ENCODE results near the gene PON2.
"Not testable (repeated sequence)": the region's sequence is repeated elsewhere in the genome, so short reads cannot be mapped to it uniquely, and the experiment has no call there.

PON2 gene

DNA sequence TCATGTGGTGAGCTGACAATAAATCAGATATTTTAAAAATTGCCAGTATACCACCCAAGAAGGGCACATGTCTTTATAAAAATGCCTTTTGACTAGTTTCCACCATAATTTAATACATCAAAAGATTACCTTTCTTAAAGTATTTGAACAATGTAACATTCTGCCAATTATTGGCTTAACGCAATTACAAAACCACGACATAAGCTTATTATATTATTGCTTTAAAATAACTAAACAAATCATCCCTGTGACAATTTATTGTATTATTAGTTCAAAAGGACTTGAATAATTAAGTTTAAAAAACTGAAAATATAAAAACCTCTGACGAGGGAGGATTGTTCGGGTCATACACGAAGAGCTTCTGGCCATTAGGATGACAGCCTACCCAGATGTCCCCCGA is 29.0 kb downstream of the PON2 start:
- no peak overlapping the region for H3K4me3 Mint-ChIP-seq
- peaks cover 42% of the 10 kb centered on the region for H3K36me3 Mint-ChIP-seq (ENCODE audit: low read depth)
- H3K9me3 Mint-ChIP-seq: no peaks in the 10 kb centered on the region
- H3K27ac Mint-ChIP-seq: no peak overlapping the region
- H3K4me1 Mint-ChIP-seq (ENCODE audit: low read depth): no peaks in the 10 kb centered on the region
- intact Hi-C loops (cut with micrococcal nuclease): no loop called here
- H3K27me3 Mint-ChIP-seq: no peaks in the 10 kb centered on the region

DNA sequence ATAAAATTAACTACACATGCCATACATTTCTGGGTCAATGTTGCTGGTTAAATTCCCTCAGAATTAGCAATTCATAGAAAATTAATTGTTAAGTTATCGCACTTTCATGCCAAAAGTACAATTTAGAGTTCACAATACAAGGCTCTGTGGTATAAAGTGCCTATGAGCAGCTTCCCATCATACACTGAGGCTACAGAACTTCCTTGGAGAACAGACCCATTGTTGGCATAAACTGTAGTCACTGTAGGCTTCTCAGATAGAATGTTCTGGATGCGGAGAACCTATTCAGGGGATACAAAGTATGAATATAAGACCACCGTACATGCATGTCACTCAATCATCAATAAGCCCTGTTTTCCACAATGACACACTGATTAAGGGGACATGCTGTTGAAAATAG is 29.6 kb downstream of the PON2 start:
- intact Hi-C loops (cut with micrococcal nuclease): no loop called here
- Mint-ChIP-seq H3K4me1 (ENCODE audit: low read depth) (no peaks in the 10 kb centered on the region), H3K36me3 (ENCODE audit: low read depth) (peaks cover 36% of the 10 kb centered on the region), H3K27me3 (no peaks in the 10 kb centered on the region), H3K27ac (no peak overlapping the region), H3K4me3 (no peak overlapping the region), H3K9me3 (no peaks in the 10 kb centered on the region)

DNA sequence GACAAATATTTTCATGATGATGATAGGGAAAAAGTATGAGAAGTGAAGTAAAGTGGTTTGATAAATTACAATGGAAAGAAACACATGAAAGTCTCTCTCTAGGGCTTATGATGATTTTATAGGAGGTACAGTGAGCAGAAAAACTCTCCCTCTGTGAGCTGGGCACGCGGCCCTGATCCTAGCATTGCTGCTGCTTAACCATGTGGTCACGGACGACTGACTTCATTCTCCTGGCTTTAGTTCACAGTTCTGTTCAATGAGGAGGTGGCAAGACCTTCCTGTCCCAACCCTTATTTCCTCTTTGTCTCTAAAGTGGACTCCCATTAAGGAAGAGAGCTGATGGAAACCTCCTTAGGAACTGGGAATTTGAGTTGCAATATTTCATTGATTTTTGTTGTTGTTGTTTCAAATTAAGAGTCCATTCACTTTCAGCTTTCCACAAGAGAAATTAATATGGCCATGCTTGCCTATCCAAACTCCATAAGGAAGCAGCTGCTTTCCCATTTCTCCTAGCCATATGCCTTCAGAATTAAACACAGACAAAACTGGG is 30.4 kb downstream of the PON2 start:
- Mint-ChIP-seq H3K4me3 (no peak overlapping the region), H3K9me3 (no peaks in the 10 kb centered on the region), H3K27me3 (no peaks in the 10 kb centered on the region), H3K4me1 (ENCODE audit: low read depth) (no peaks in the 10 kb centered on the region), H3K27ac (no peak overlapping the region), H3K36me3 (ENCODE audit: low read depth) (peaks cover 30% of the 10 kb centered on the region)
- intact Hi-C loops (cut with micrococcal nuclease): no loop called here

DNA sequence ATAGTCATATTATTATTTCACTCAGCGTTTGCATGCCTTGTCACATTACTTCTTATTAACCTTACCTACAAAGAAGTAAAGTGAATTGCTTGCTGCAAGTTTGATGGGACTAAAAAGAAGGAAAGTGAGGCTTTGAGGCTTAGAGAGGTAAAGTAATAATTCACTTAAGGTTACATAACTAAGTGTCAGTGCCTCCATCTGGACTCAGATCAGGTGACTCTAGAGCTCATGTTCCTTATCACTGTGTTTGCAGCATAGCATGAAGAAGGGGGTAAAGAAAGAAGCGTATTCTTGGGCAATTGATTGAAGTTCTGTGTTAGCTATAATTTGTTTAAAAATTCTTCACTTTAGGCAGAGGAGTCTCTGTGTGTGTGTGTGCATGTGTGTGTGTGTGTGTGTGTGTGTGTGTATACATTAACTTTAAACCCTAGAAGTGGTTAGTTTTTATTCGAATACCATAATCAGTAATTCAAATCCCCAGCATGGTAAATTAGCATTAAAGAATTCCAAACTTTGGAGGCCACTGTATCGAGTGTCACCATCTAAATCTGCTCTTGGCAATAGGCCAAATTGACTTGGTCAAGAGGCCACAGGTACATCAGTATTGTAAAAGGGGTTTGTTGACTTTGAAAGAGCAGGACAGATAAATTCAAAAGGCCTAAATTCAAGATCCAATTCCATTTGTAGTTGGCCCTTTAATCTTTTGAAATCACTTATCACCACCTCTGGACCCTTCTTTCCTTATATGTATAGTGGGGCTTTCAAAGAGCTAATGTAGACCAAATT is 36.5 kb downstream of the PON2 start:
- Mint-ChIP-seq H3K27me3 (peaks cover 34% of the 10 kb centered on the region), H3K4me1 (ENCODE audit: low read depth) (peaks cover 6% of the 10 kb centered on the region), H3K9me3 (no peaks in the 10 kb centered on the region), H3K27ac (no peak overlapping the region), H3K36me3 (ENCODE audit: low read depth) (no peaks in the 10 kb centered on the region), H3K4me3 (no peak overlapping the region)
- intact Hi-C loops (cut with micrococcal nuclease): no loop called here

DNA sequence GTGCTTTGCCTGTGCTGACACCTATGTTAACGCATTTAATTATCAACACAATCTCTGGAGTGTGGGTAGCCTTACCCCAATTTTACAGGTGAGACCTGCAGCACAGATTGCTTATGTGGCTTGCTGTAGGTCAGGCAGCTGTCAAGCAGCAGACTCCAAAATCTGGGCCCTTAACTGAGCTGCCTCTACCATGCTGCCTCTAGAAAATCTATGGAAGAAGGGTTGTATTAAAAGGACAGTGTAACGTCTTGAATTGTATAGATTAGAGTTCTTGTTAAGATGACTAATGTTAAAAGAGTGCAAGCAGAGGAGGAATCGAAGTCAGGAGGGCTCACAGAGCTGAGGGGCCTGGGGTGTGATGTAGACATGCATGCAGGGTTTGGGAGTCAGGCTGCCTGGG is 37.4 kb downstream of the PON2 start:
- Mint-ChIP-seq H3K4me3 (no peak overlapping the region), H3K27me3 (peaks cover 34% of the 10 kb centered on the region), H3K36me3 (ENCODE audit: low read depth) (no peaks in the 10 kb centered on the region), H3K9me3 (no peaks in the 10 kb centered on the region), H3K4me1 (ENCODE audit: low read depth) (peaks cover 6% of the 10 kb centered on the region), H3K27ac (no peak overlapping the region)
- intact Hi-C loops (cut with micrococcal nuclease): no loop called here

DNA sequence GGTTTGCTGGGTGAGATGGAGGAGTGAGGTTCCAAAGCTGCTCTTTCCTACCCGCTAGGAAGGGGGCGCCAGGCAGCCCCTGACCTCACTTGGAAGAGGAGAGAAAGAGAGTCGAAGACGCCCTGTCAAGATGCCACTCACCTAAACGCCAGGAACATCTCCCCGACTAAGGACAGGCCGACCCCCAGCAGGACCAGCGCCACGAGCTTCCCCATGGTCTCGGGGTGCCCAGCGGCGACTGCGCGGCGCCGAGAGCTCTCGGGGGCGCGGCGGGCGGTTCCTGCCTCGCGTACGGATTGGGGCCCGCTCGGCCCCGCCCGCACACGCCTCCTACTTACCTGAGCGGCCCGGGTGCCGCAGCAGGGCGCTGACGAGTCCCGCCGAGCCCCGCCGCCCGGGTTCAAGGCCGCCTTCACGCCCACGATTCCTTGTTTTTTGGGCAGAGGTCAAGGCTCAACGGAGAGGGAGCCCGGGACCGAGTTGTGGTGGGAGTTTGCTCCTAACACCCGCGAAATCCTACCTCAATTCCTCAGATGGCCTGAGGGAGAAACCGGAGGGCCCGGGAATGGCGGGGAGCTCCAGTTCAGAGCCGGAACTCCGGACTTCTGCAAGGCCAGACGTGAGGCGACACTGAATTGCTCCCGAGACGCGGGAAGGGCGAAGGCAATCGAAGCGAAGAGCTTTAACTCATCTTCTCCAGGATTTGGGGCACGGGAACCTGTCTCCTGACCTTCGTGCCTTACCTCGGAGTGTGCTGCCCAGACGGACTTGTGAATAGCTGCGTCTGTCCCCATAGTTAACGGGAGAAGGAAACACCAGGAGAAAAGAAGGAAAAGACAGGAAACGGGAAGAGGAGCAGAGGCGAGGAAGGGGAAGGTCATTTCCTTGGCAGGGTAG is 38.4 kb downstream of the PON2 start, which contains the start of gene PON3:
PON3 (minus strand) TSS at position 240 of the 897 bp plus-strand sequence; CDS start at position 215, 25 bp downstream.
- no peaks in the 10 kb centered on the region for H3K9me3 Mint-ChIP-seq
- no peaks in the 10 kb centered on the region for H3K36me3 Mint-ChIP-seq (ENCODE audit: low read depth)
- H3K27ac Mint-ChIP-seq: no peak within 1 kb of the TSS
- intact Hi-C loops (cut with micrococcal nuclease): no loop called here
- peaks cover 34% of the 10 kb centered on the region for H3K27me3 Mint-ChIP-seq
- peaks cover 6% of the 10 kb centered on the region for H3K4me1 Mint-ChIP-seq (ENCODE audit: low read depth)
- peak within 1 kb of the TSS; percentile 74 for H3K4me3 Mint-ChIP-seq

DNA sequence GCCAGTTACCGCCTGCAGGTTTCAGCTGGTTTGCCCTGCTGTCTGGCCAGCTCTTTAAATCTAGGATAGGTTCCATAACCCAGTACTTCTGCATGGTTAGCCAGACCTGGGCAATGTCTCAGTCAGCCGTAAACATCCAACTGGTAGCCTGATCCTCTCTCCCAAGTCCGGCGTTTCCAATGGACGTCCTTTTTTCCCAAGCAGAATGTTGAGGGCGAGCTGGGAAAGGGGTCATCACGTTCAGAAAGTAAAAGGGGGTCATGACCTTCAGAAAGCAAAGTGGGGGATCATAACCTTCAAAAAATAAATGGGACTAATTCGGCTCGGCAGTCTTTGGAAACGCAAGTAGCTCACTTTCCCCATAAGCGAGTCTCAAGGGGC is 39.1 kb downstream of the PON2 start:
- H3K27me3 Mint-ChIP-seq: peaks cover 34% of the 10 kb centered on the region
- no peak overlapping the region for H3K27ac Mint-ChIP-seq
- no peaks in the 10 kb centered on the region for H3K9me3 Mint-ChIP-seq
- intact Hi-C loops (cut with micrococcal nuclease): no loop called here
- H3K4me3 Mint-ChIP-seq: peak overlapping the region; percentile 74
- H3K36me3 Mint-ChIP-seq (ENCODE audit: low read depth): no peaks in the 10 kb centered on the region
- peaks cover 6% of the 10 kb centered on the region for H3K4me1 Mint-ChIP-seq (ENCODE audit: low read depth)

DNA sequence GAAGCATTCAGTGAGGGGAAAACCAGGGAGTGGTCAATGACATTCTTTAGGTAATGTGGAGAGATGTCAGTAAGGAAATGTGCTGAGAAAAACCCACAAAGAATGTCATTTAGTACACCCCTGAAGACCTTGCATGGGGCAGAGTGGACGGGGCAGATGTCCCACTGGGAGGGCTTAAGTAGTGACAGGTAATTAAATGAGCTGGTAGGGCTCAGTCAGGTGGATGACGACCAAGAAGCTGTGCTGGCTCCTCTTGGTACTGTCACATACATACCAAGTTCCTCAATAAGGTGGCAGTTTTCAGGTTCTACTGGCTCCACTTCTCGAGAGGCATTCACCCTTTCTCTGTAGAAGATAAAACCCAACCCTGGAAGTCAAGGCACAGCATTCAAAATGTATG is 40.5 kb downstream of the PON2 start:
- no peaks in the 10 kb centered on the region for H3K9me3 Mint-ChIP-seq
- H3K27ac Mint-ChIP-seq: no peak overlapping the region
- peaks cover 6% of the 10 kb centered on the region for H3K4me1 Mint-ChIP-seq (ENCODE audit: low read depth)
- peaks cover 34% of the 10 kb centered on the region for H3K27me3 Mint-ChIP-seq
- H3K4me3 Mint-ChIP-seq: no peak overlapping the region
- no peaks in the 10 kb centered on the region for H3K36me3 Mint-ChIP-seq (ENCODE audit: low read depth)
- intact Hi-C loops (cut with micrococcal nuclease): no loop called here

DNA sequence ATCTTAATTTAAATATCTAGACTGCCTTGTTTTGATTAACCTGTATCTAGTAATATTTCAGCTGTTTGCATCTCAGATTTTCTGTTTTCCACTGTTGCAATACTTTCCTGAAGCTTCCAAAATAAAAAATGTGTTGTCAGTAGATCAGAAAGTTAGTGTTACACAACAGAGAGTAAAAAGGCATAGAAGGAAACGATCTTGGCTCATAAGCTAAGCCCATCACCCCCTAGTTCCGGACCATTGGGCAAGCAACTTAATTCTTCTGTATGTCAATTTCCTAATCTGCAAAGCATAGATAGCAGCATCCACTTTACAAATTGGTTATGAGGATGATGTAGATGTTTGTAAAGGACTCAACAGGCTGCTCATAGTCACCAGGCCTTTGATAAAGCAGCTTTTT is 43.1 kb downstream of the PON2 start:
- H3K36me3 Mint-ChIP-seq (ENCODE audit: low read depth): no peaks in the 10 kb centered on the region
- H3K4me1 Mint-ChIP-seq (ENCODE audit: low read depth): peaks cover 3% of the 10 kb centered on the region
- intact Hi-C loops (cut with micrococcal nuclease): no loop called here
- H3K27me3 Mint-ChIP-seq: peaks cover 22% of the 10 kb centered on the region
- no peak overlapping the region for H3K4me3 Mint-ChIP-seq
- no peak overlapping the region for H3K27ac Mint-ChIP-seq
- no peaks in the 10 kb centered on the region for H3K9me3 Mint-ChIP-seq

DNA sequence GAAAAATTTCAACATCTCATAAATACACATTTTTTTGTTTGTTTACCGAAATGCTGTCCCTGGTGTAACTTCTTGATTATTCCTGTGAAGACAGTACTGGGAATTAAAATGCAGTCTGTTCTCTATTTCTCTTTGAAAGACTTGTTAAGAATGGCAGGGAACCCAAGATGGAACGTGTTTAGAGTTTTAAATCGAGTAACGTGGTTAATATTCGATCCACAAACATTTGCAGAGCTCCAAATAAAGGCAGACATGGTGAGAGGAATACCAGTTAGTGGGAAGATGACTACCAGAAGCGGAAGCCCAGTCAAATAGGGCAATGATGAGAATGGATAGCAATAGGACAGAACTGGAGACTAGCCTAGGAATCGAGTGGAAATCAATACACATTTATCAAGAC is 45.3 kb downstream of the PON2 start:
- Mint-ChIP-seq H3K4me1 (ENCODE audit: low read depth) (no peaks in the 10 kb centered on the region), H3K9me3 (peaks cover 6% of the 10 kb centered on the region), H3K27me3 (peaks cover 7% of the 10 kb centered on the region), H3K36me3 (ENCODE audit: low read depth) (no peaks in the 10 kb centered on the region), H3K4me3 (no peak overlapping the region), H3K27ac (no peak overlapping the region)
- intact Hi-C loops (cut with micrococcal nuclease): no loop called here

DNA sequence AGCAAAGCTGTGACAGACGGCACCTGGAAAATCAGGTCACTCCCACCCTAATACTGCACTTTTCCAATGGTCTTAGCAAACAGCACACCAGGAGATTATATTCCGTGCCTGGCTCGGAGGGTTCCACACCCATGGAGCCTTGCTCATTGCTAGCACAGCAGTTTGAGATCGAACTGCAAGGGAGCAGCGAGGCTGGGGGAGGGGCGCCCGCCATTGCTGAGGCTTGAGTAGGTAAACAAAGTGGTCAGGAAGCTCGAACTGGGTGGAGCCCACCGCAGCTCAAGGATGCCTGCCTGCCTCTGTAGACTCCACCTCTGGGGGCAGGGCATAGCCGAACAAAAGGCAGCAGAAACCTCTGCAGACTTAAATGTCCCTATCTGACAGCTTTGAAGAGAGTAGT is 55.4 kb downstream of the PON2 start:
- peaks cover 31% of the 10 kb centered on the region for H3K9me3 Mint-ChIP-seq
- H3K27me3 Mint-ChIP-seq; H3K36me3 Mint-ChIP-seq (ENCODE audit: low read depth); H3K4me3 Mint-ChIP-seq; H3K4me1 Mint-ChIP-seq (ENCODE audit: low read depth); H3K27ac Mint-ChIP-seq; intact Hi-C loops (cut with micrococcal nuclease): not testable (repeated sequence)

DNA sequence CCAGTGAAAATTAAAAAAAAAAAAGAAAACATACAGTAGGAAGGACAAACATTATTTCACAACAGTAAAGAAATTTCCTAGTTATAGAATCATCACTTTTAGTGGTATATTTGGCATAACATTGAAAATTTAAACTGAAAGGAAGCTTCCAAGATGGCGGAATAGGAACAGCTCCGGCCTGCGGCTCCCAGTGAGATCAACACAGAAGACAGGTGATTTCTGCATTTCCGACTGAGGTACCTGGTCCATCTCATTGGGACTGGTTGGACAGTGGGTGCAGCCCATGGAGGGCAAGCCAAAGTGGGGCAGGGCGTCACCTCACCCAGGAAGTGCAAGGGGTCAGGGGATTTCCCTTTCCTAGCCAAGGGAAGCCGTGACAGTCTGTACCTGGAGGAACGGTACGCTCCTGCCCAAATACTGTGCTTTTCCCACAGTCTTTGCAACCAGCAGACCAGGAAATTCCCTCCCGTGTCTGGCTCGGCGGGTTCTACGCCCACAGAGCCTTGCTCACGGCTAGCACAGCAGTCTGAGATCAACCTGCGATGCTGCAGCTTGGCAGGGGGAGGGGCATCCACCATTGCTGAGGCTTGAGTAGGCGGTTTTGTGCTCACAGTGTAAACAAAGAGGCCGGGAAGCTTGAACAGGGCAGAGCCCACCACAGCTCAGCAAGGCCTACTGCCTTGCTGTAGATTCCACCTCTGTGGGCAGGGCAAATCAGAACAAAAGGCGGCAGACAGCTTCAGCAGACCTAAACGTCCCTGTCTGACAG is 58.0 kb downstream of the PON2 start:
- intact Hi-C loops (cut with micrococcal nuclease): no loop called here
- no peak overlapping the region for H3K4me3 Mint-ChIP-seq
- no peak overlapping the region for H3K27ac Mint-ChIP-seq
- H3K36me3 Mint-ChIP-seq (ENCODE audit: low read depth): no peaks in the 10 kb centered on the region
- H3K27me3 Mint-ChIP-seq: no peaks in the 10 kb centered on the region
- peaks cover 31% of the 10 kb centered on the region for H3K9me3 Mint-ChIP-seq
- peaks cover 5% of the 10 kb centered on the region for H3K4me1 Mint-ChIP-seq (ENCODE audit: low read depth)

DNA sequence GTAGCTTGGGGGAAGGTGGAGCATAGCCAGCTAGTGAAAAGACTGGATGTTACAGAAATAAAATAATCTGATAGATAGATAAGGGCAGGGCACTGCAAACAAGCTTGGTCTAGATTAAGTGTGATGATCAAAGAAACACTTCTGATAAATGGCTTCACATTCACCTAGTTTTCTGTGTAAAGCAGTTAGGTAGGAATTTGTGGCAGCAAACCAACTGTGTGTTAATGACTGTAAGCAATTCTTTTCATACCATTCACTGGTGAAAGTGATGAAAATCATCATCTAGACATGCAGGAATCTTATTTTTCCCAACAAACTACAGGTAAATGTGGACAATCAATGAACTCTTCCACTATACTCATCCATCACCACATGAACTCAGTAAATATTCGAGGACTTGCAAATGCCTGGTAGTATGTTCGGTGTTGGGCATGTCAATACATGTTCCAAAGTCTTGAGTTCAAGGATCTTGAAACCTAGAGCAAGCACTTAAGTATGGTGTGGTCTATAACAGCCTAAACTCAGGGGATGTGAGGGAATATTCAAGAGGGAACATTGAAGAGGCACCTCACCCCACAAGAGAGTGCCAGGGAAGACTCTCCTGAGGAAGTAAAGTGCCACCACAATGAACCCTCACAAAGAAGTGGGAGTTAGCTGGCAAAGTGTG is 59.1 kb downstream of the PON2 start:
- H3K4me1 Mint-ChIP-seq (ENCODE audit: low read depth): peaks cover 5% of the 10 kb centered on the region
- H3K9me3 Mint-ChIP-seq: peaks cover 20% of the 10 kb centered on the region
- no peak overlapping the region for H3K4me3 Mint-ChIP-seq
- intact Hi-C loops (cut with micrococcal nuclease): no loop called here
- H3K27ac Mint-ChIP-seq: no peak overlapping the region
- H3K36me3 Mint-ChIP-seq (ENCODE audit: low read depth): no peaks in the 10 kb centered on the region
- H3K27me3 Mint-ChIP-seq: no peaks in the 10 kb centered on the region

Data from dendritic cell treated with granulocyte-macrophage colony-stimulating factor and Interleukin-4, amounts not matched to agents 40 ng/mL and 50 ng/mL, for 4 days (primary cell).